Esophagus squamous epithelium (tissue), 5 donors: ENCODE data around the gene SLC2A5. TPM values are rescaled to one million over a fixed set of nuclear protein-coding genes. Genes with fewer than 3 reads are reported as not detected.
A peak's percentile ranks its signal among the peaks of the same experiment; 100 is the strongest.
"Not testable (repeated sequence)": the region's sequence is repeated elsewhere in the genome, so short reads cannot be mapped to it uniquely, and the experiment has no call there.

Experiments used
- DNase-seq: peaks from one replicate; lab custom pipeline; 2025; lab: John Stamatoyannopoulos, UW
- H3K27ac ChIP-seq, 4 donors: fragments of 200-600 bp; sonication (generic); one replicate each; pipeline ENCODE4 v1.5.1; 2016 to 2019; ENCODE audit warnings: mild to moderate bottlenecking in 1 of 4
- H3K27me3 ChIP-seq, 4 donors: fragments of 200-600 bp; sonication (generic); 1 replicate in 3 of 4; 2 replicates in 1 of 4; pipeline versions ENCODE4 v1.5.1 to v1.6.0; 2017 to 2021; ENCODE audit warnings: antibody characterized with exemption in 1 of 4
- H3K36me3 ChIP-seq, 3 donors: fragments of 200-600 bp; sonication (generic); one replicate each; pipeline ENCODE4 v1.5.1; 2016 to 2019
- H3K4me1 ChIP-seq, 3 donors: fragments of 200-600 bp; sonication (generic); one replicate each; pipeline ENCODE4 v1.5.1; 2017 to 2019
- H3K4me3 ChIP-seq, 4 donors: fragments of 200-600 bp; sonication (generic); 1 replicate in 3 of 4; 2 replicates in 1 of 4; pipeline ENCODE4 v1.5.1; 2016 to 2019; ENCODE audit warnings: mild to moderate bottlenecking in 2 of 4, moderate library complexity in 1 of 4
- H3K9me3 ChIP-seq, 3 donors: fragments of 200-600 bp; sonication (generic); one replicate each; pipeline ENCODE4 v1.5.1; 2016 to 2019
- POLR2A ChIP-seq, 4 donors: fragments of 450-650 bp; IDR thresholded peaks; one replicate each; pipeline ENCODE4 v1.6.1; 2017; ENCODE audit warnings: antibody characterized with exemption in 4 of 4, mild to moderate bottlenecking in 4 of 4, moderate library complexity in 3 of 4
- WGBS, 2 donors: methylation state at CpG; one replicate each; pipeline ENCODE4 v1.1.5; 2018; 5-methylcytosine and 5-hydroxymethylcytosine counted together
- intact Hi-C: fragments of 100-400 bp; cut with DNase I; formaldehyde crosslinking; loops from one replicate; pipeline ENCODE4 v1.15.0; 2022
- total RNA-seq, 4 donors: library from RNA; depleted of rRNA; stranded (reverse); fragments of >200 nt; gene quantifications; one replicate each; pipeline ENCODE4 v1.1.0, GENCODE V29; 2016
- TF ChIP-seq, protein P1 (sequence below), 6 experiments: fragments of 450-650 bp in 4 of 6; fragments of 200-600 bp in 2 of 6; sonication (generic) in 2 of 6; IDR thresholded peaks; one replicate each; pipeline ENCODE4 v1.5.1; 2016 to 2019; ENCODE audit warnings: antibody characterized with exemption in 6 of 6, mild to moderate bottlenecking in 4 of 6, moderate library complexity in 4 of 6
- donor health status: DM: yes; HTN: yes; CAD: no.

Gene SLC2A5
- total RNA-seq, 4 donors from 2014 or later = 1.9 to 7.1 (median 4.2) TPM

DNA sequence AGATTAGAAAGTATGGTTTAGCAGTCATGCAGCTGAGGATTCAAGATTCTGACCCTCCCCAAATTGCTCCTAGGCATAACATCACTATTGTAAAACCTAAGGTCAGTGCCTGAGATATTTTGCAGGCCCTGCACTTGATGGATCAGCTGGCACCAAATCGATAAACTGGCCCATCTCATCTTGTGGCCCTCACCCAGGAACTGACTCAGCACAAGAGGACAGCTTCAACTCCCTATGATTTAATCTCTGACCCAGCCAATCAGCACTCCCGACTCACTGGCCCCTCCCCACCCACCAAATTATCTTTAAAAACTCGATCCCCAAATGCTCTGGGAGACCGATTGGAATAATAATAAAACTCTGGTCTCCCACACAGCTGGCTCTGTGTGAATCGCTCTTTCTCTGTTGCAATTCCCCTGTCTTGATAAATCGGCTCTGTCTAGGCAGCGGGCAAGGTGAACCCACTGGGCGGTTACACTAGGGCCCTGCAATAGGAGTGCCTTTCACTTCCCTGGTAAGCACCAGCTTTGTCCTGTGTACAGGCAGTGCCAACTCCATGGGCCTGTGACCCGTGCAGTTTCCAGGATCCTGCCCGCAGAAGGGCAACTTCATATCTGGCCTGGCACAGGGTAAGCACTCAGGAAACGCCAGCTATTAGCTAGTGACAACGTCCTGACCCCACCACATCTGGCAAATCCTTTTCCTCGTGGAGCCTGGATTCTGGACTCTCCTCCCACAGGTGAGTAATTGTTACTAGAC, 28.7 kb upstream of the SLC2A5 start:
- Histone ChIP-seq H3K9me3 (no peaks in the 10 kb centered on the region), H3K27ac (no peak overlapping the region), H3K4me3 (no peak overlapping the region), H3K36me3 (peaks cover 0 to 26% (median 0%) of the 10 kb centered on the region in 3 donors), H3K4me1 (peaks cover 0 to 21% (median 8%) of the 10 kb centered on the region in 3 donors), H3K27me3 (no peaks in the 10 kb centered on the region)
- no peak for DNase-seq
- TF ChIP-seq, protein P1, sequence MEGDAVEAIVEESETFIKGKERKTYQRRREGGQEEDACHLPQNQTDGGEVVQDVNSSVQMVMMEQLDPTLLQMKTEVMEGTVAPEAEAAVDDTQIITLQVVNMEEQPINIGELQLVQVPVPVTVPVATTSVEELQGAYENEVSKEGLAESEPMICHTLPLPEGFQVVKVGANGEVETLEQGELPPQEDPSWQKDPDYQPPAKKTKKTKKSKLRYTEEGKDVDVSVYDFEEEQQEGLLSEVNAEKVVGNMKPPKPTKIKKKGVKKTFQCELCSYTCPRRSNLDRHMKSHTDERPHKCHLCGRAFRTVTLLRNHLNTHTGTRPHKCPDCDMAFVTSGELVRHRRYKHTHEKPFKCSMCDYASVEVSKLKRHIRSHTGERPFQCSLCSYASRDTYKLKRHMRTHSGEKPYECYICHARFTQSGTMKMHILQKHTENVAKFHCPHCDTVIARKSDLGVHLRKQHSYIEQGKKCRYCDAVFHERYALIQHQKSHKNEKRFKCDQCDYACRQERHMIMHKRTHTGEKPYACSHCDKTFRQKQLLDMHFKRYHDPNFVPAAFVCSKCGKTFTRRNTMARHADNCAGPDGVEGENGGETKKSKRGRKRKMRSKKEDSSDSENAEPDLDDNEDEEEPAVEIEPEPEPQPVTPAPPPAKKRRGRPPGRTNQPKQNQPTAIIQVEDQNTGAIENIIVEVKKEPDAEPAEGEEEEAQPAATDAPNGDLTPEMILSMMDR (IDR thresholded peaks at IDR 0.05) = no peak
- no peak for TF ChIP-seq POLR2A (IDR thresholded peaks at IDR 0.05)
- intact Hi-C loops = loop anchor here (10.0 kb wide), 1 partner anchor 83 kb away; no protein-coding TSS in a partner anchor
- WGBS, 2 donors = 71 to 72% methylated on average over 10 to 13 of the region's 13 CpGs

DNA sequence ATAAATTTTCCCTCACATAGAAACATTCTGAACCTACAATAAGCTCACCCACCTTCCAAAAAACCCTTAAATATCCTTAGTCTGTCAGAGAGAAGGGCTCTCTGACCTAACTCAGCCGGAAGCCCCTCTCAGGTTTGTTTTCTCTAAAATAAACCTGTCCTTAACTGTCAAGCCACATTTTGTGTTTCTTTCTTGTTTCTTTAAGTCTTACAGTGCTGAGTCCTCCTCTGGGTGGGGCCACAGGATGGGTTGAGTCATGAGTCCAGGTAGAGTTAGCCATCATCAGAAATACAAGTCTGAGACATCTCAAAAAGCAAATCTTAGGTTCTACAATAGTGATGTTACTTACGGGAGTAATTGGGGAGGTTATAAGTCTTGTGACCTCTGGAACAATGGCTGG, 26.4 kb upstream of the SLC2A5 start:
- Histone ChIP-seq H3K27ac (peak overlapping the region in 1 of 4 donors; percentile 18), H3K9me3 (no peaks in the 10 kb centered on the region), H3K36me3 (peaks cover 0 to 3% (median 0%) of the 10 kb centered on the region in 3 donors), H3K4me1 (peaks cover 0 to 13% (median 8%) of the 10 kb centered on the region in 3 donors), H3K4me3 (no peak overlapping the region), H3K27me3 (no peaks in the 10 kb centered on the region)
- TF ChIP-seq, protein P1 (IDR thresholded peaks at IDR 0.05) = no peak
- no peak for TF ChIP-seq POLR2A (IDR thresholded peaks at IDR 0.05)
- intact Hi-C loops = loop anchor here (10.0 kb wide), 1 partner anchor 81 kb away; no protein-coding TSS in a partner anchor
- 87 to 89% methylated on average over 2 of the region's 2 CpGs for WGBS, 2 donors
- no peak for DNase-seq

DNA sequence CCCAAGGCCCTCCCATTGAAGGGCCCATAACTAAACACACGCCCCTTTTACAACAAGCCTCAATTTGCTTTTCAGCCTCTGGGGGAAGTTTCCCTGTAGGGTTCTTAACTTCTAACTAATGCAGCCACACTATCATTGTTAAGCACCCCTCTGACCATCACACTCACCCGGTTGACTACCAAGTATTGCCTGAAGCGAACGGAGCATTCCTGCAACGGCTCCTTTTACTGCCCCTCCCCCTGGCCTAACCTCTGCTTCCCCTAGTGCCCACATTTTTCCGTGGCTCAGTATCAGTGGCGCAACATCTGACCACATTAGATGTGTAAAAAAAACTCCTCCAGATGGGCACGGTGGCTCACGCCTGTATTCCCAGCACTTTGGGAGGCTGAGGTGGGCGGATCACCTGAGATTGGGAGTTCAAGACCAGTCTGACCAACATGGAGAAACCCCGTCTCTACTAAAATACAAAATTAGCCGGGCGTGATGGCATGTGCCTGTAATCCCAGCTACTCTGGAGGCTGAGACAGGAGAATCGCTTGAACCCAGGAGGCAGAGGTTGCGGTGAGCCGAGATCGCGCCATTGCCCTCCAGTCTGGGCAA, 24.7 kb upstream of the SLC2A5 start:
- H3K4me3 ChIP-seq, H3K27me3 ChIP-seq, H3K36me3 ChIP-seq, H3K9me3 ChIP-seq, DNase-seq: not testable (repeated sequence)
- Histone ChIP-seq H3K27ac (peak overlapping the region in 1 of 4 donors; percentile 31), H3K4me1 (peaks cover 0 to 13% (median 8%) of the 10 kb centered on the region in 3 donors)
- WGBS, 2 donors = 56 to 60% methylated on average over 12 to 15 of the region's 18 CpGs
- intact Hi-C loops = loop anchor here (10.0 kb wide), 1 partner anchor 79 kb away; no protein-coding TSS in a partner anchor
- TF ChIP-seq, protein P1 (IDR thresholded peaks at IDR 0.05) = peak in 2 of 6 experiments; percentile 11 to 33

DNA sequence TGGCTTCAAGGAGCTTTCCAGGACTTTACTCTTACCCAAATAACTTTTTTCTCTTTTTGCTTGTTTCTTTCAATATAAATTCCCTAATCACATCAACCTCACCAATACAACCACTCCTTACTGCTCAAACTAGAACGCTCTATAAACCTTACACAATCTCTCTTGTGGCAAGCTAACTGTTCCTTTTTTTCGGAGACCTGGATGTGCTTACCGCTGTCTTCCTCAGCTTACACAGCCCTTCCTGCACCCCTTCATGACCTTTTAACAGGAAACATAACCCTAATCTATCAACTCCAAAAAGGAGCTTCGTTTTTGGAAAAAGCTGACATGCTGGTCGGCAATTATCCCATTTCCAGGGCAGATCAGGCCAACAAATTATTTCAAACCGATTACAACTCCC, 24.1 kb upstream of the SLC2A5 start:
- no peak overlapping the region for H3K4me3 ChIP-seq
- intact Hi-C loops = loop anchor here (10.0 kb wide), 1 partner anchor 79 kb away; no protein-coding TSS in a partner anchor
- peaks cover 0 to 13% (median 8%) of the 10 kb centered on the region in 3 donors for H3K4me1 ChIP-seq
- no peaks in the 10 kb centered on the region for H3K36me3 ChIP-seq
- no peaks in the 10 kb centered on the region for H3K9me3 ChIP-seq
- H3K27me3 ChIP-seq = no peaks in the 10 kb centered on the region
- DNase-seq = no peak
- peak overlapping the region in 1 of 4 donors; percentile 31 for H3K27ac ChIP-seq
- no peak for TF ChIP-seq POLR2A (IDR thresholded peaks at IDR 0.05)
- TF ChIP-seq, protein P1 (IDR thresholded peaks at IDR 0.05) = no peak
- WGBS, 2 donors = 20 to 44% methylated on average over 6 of the region's 6 CpGs

DNA sequence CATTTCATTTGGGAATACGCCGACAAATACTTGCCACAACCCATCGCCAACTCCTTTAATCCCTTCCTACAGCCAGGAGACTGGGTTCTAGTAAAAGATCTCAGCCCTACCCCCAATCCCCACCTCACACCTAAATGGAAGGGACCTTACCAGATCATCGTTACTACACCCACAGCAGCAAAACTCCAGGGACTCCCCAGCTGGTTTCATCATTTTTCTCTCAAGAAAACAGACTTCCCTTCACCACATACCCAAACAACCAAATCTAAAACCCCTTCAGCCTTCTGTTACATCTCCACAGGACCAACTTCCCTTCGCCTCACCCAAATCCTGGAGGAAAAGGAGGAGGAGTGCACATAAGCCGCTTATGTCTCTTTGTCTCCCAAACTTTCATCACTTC, 23.7 kb upstream of the SLC2A5 start:
- intact Hi-C loops = loop anchor here (10.0 kb wide), 1 partner anchor 78 kb away; no protein-coding TSS in a partner anchor
- no peak for DNase-seq
- no peaks in the 10 kb centered on the region for H3K36me3 ChIP-seq
- 73 to 85% methylated on average over 6 of the region's 6 CpGs for WGBS, 2 donors
- no peak overlapping the region for H3K4me3 ChIP-seq
- no peak for TF ChIP-seq POLR2A (IDR thresholded peaks at IDR 0.05)
- H3K27me3 ChIP-seq = no peaks in the 10 kb centered on the region
- H3K4me1 ChIP-seq = peaks cover 0 to 16% (median 8%) of the 10 kb centered on the region in 3 donors
- no peaks in the 10 kb centered on the region for H3K9me3 ChIP-seq
- no peak overlapping the region for H3K27ac ChIP-seq
